ENCODE measurements around the gene PLA2G2F. TPM values are rescaled to one million over a fixed set of nuclear protein-coding genes. Genes with fewer than 3 reads are reported as not detected.

Gene PLA2G2F
- total RNA-seq, 4 donors from 2014 or later, result 0.07 TPM; not detected in 3

- Histone ChIP-seq H3K36me3 (no peaks in the 10 kb centered on the region), H3K27ac (no peak within 1 kb of the TSS), H3K27me3 (no peaks in the 10 kb centered on the region), H3K9me3 (no peaks in the 10 kb centered on the region), H3K4me1 (no peaks in the 10 kb centered on the region), H3K4me3 (no peak within 1 kb of the TSS)
- TF ChIP-seq CTCF (IDR thresholded peaks at IDR 0.05) (no peak), POLR2A (IDR thresholded peaks at IDR 0.05) (no peak)
- intact Hi-C loops (cut with DNase I; ENCODE audit: low total_unique reads), result no loop called here
- DNase-seq, result no peak
Measured at GRCh38 chr1:20119347-20119746, 19.8 kb upstream of the PLA2G2F start, which contains the start of gene PLA2G2D. Gene PLA2G2D, minus strand, starts transcription at chr1:20119536. Its CDS starts 38 bp downstream, at chr1:20119498.

GRCh38 chr1:20120796-20121195, 18.3 kb upstream of the PLA2G2F start:
- TF ChIP-seq CTCF (IDR thresholded peaks at IDR 0.05) (no peak), POLR2A (IDR thresholded peaks at IDR 0.05) (no peak)
- DNase-seq, result no peak
- H3K27ac ChIP-seq, result no peak overlapping the region

GRCh38 chr1:20123722-20124455, 15.2 kb upstream of the PLA2G2F start:
- H3K27ac ChIP-seq, result no peak overlapping the region
- TF ChIP-seq CTCF (IDR thresholded peaks at IDR 0.05) (no peak), POLR2A (IDR thresholded peaks at IDR 0.05) (no peak)
- intact Hi-C loops (cut with DNase I; ENCODE audit: low total_unique reads), result no loop called here

More at GRCh38 chr1:20120796-20121195, 18.3 kb upstream of the PLA2G2F start:
- H3K4me3 ChIP-seq, result no peak overlapping the region
- no peaks in the 10 kb centered on the region for H3K36me3 ChIP-seq
- intact Hi-C loops (cut with DNase I; ENCODE audit: low total_unique reads), result no loop called here
- no peaks in the 10 kb centered on the region for H3K4me1 ChIP-seq
- no peaks in the 10 kb centered on the region for H3K27me3 ChIP-seq
- H3K9me3 ChIP-seq, result no peaks in the 10 kb centered on the region

GRCh38 chr1:20124456-20125057, 14.6 kb upstream of the PLA2G2F start:
- intact Hi-C loops (cut with DNase I; ENCODE audit: low total_unique reads), result no loop called here
- Histone ChIP-seq H3K9me3 (no peaks in the 10 kb centered on the region), H3K4me1 (no peaks in the 10 kb centered on the region), H3K27ac (no peak overlapping the region), H3K4me3 (no peak overlapping the region), H3K27me3 (no peaks in the 10 kb centered on the region), H3K36me3 (no peaks in the 10 kb centered on the region)
- TF ChIP-seq POLR2A (IDR thresholded peaks at IDR 0.05) (no peak), CTCF (IDR thresholded peaks at IDR 0.05) (no peak)
- DNase-seq, result peak in 1 of 2 donors; percentile 21

More at GRCh38 chr1:20123722-20124455, 15.2 kb upstream of the PLA2G2F start:
- Histone ChIP-seq H3K4me3 (no peak overlapping the region), H3K4me1 (no peaks in the 10 kb centered on the region), H3K27me3 (no peaks in the 10 kb centered on the region), H3K36me3 (no peaks in the 10 kb centered on the region), H3K9me3 (no peaks in the 10 kb centered on the region)
- no peak for DNase-seq

- intact Hi-C loops (cut with DNase I; ENCODE audit: low total_unique reads), result no loop called here
- H3K36me3 ChIP-seq, result no peaks in the 10 kb centered on the region
- H3K27ac ChIP-seq, result no peak overlapping the region
- H3K27me3 ChIP-seq, result no peaks in the 10 kb centered on the region
- TF ChIP-seq POLR2A (IDR thresholded peaks at IDR 0.05) (no peak), CTCF (IDR thresholded peaks at IDR 0.05) (no peak)
- H3K4me1 ChIP-seq, result no peaks in the 10 kb centered on the region
- H3K4me3 ChIP-seq, result no peak overlapping the region
- DNase-seq, result no peak
- H3K9me3 ChIP-seq, result no peaks in the 10 kb centered on the region
Measured at GRCh38 chr1:20125100-20125499, 14.0 kb upstream of the PLA2G2F start.

All from uterus (tissue), 4 donors.